ENCODE measurements around the gene FAM234A. TPM values are rescaled to one million over a fixed set of nuclear protein-coding genes. Genes with fewer than 3 reads are reported as not detected.

FAM234A gene
- total RNA-seq, 1 donor from 2014 or later, result 112 TPM

DNA sequence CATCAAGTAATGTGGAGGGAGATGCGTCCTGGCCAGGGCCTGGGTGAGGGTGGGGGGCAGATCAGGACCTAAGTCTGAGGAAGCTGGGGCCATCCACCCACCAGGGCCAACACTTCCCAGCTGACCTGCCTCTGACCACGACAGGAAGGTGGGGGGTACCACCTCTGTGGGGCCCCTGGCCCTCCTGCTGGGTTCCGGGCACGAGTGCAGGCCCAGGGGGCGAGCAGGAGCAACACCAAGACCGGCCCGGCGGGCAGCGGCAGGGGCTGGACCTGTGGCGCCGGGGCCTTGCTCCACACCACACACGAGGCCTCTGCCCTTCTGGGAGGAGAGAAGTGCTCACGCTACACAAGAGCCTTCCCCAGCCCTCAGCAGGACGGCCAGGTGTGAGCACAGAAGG, 61.7 kb downstream of the FAM234A start:
- DNase-seq (ENCODE audit: extremely low read depth, low read depth, low spot score), result no peak

DNA sequence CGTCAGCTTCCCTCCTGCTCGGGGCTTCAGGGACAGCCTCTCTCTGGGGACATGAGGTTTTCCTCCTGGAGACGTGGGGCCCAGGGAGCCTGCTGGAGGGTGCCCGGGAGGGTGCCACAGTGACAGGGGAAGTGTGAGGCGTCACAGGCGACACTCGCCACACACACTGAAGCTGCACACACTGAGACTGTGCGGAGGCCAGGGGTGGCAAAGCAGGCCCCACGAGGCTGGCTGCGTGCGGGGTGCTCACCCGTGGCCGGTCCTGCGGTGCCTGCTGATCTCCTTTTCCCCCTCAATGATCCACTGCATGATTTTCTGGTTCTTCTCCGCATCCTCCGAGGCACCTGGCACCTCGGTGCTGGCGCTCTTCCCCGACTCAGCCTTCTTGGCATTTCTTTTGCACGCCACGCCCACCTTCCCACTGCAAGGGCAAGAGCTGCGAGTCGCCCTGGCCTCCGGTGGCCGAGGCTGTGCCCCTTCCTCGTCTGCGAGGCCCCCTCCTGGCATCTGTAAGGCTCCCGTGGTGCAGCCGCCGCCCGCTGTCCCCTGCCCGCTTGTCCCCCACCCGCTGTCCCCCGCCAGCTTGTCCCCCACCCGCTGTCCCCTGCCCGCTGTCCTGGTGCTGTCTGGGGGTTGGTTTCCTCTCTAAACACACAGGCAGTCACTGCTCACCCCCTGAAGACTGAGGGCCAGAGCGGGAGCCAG, 62.3 kb downstream of the FAM234A start:
- no peak for DNase-seq (ENCODE audit: extremely low read depth, low read depth, low spot score)

DNA sequence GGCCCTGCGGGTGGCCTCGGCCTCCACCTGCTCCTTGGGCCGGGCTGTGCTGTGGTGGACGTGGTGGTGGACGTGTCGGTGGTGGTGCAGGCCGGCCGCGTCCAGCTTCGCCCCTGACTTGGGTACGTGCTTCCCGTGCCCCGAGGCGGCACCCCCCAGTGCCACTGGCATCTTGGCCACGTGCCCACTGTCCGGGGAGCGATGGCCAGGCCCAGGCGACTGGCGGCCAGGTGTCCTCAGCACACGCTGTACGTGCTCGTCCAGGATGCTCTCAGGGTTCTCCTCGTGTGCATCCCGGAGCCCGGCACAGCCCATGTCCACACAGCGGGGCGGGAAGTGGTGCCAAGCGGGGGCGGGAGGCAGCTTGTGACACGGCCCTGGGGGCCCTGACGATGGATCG, 63.2 kb downstream of the FAM234A start:
- no peak for DNase-seq (ENCODE audit: extremely low read depth, low read depth, low spot score)

DNA sequence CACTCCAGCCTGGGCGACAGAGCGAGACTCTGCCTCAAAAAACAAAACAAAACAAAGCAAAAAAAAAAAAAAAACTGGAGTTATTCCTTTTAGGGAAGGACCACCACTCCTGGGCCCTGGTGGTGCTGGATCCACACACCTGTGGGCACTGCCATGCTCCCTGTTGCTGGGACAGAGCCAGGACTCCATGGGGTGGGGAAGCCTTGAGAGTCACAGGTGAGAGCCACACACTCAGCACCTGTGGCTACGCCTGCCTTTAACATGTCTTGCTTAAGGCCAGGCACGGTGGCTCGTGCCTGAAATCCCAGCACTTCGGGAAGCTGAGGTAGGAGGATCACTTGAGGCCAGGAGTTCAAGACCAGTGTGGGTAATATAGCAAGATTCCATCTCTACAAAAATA, 66.6 kb downstream of the FAM234A start:
- DNase-seq (ENCODE audit: extremely low read depth, low read depth, low spot score), result no peak

DNA sequence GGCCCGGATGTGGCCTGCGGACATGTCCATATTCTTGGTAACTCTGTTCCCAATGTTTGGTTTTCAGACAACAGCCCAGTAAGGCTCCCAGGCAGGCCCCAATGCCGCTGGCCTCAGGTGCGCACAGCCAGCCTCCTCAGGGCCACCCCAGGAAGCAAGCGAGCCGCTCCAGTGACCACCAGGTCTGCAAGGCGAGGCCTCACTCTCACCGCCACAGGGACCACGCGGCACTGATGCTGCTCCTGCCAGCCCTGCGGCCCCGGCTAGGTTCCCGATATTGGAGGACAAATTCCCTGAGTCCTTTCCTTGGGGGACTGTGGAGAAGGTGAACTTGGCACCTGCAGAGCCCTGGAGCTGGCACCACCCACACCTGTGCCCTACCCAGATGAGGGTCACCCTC, 67.3 kb downstream of the FAM234A start:
- DNase-seq (ENCODE audit: extremely low read depth, low read depth, low spot score), result no peak

DNA sequence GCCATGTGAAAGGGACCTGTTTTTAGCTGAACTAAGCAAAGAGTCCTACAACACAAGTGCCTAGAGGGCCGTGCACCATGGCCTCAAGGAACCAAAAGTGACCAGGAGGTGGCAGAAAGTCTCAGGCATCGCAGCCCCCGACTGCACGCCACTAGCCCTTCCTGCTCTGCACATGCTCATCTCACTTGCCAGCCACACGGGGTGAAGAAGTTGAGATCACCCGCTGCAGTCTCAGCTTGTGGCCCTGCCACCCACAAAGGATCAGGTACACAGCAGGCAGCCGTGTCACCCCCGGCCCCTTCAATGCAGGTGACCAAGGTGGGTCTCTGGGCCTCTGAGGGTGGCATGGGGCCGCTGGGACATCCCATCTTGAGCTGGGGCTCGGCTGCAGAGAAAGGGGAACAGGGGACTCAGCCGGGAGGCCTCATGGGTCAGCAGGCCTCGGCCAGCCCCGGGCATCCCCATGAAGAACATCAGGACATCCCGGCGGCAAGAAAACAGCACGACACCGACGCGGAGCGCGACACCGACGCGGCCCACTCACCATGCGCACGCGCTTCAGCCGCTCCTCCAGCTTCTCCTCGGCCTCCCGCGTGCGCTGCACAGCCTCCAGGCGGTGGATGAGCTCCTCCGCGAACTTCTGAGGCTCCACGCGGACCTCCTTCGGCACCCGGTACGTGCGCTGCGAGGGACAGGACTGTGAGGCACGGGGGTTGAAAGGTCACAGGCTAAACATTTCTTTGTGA, 69.3 kb downstream of the FAM234A start:
- DNase-seq (ENCODE audit: extremely low read depth, low read depth, low spot score), result no peak

DNA sequence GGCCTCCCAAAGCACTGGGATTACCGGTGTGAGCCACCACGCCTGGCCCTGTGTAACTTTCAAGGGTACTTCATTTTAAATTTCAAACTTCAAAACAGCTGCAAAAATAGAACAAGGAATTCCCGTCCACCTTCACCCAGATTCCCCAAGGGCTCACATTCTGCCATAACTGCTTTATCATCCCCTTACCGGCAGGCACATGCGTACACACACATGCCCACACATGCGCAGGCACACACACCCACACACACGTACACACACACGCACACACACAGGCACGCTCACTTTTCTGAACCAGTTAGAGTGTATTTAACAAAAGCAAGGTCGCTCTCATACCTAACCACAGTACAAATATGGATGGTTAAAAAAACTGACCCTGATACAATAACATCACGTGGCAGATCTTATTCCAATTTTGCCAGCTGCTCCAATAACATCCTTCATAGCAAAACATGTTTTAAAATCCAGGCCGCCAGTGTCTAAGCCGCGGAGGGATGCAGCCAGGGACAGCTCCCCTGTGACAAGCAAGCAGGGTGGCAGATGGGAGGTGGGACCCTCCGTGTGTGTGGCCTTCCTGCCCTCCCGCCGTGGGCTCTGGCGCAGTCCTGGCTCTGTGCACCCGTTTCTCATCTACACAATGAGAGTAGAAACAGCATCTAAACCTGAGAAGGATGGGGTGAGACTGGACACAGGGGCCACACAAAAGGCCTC, 71.5 kb downstream of the FAM234A start:
- no peak for DNase-seq (ENCODE audit: extremely low read depth, low read depth, low spot score)

DNA sequence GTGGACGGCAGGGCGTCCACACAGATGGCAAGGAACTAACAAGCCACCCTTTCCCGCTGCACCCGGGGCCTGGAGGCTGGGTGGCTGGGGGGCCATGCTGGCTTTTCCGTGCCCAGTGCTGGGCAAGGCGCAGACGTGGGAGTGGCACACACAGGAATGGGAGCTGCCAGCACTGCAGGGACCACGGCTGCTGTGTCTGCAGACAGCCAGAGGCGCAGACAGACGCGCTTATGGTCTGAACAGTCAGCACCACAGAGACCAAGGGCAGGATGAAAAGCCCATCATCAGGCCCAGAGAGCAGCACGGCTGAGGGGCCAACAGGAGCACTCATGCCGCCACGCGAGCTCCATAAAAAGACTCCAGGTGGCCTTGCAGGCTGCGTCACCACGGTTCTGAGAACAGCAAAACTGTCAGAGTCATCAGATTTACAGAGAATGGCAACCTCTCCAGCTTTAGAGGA, 72.3 kb downstream of the FAM234A start:
- no peak for DNase-seq (ENCODE audit: extremely low read depth, low read depth, low spot score)

DNA sequence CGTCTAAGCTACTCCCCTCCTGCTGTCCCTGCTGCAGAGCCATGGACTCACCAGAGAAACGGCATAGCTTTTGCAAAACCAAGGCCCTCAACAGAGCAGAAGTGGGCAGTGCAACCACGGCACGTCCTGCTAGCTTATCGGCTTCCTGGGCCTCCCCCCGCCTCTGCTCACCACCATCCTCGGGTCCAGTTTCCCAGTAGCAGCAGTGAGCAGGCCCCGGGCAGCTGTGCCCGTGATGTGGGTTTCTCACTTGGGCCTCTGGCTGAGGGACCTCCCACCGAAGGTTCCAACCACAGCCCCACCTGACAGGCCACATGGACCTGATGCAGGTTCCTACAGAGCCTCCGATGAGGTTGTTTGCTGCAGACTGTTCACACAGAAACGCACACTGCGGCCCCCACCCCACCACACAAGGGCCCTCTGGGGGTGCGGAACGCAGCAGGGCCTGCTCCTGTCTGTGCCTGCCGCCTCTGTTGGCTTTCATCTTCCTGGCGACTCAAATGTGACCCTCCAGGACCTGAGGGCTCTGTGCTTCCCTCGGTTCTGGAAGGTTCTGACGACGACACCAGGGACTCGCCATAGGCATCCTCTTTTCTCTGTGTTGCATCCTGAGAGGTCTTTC, 73.2 kb downstream of the FAM234A start:
- no peak for DNase-seq (ENCODE audit: extremely low read depth, low read depth, low spot score)

DNA sequence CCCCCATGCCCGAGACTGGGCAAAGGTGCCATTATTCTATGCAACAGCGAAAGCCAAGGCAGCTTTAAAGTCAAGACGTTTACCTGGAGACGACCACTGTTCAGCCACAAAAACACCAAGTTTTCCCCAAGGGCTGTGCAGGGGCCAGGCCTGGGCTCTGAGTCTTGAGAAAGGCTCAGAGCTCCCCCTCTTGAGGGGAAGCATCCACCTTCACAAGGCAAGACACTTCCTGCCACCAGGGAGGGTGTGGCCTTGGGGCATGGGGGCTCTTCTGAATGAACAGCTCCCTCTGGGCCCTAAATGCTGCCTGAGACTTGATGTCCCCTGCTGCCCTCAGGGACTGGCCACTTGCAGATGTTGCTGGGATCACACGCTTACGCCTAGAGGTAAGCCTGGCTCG, 74.9 kb downstream of the FAM234A start:
- DNase-seq (ENCODE audit: extremely low read depth, low read depth, low spot score), result no peak

DNA sequence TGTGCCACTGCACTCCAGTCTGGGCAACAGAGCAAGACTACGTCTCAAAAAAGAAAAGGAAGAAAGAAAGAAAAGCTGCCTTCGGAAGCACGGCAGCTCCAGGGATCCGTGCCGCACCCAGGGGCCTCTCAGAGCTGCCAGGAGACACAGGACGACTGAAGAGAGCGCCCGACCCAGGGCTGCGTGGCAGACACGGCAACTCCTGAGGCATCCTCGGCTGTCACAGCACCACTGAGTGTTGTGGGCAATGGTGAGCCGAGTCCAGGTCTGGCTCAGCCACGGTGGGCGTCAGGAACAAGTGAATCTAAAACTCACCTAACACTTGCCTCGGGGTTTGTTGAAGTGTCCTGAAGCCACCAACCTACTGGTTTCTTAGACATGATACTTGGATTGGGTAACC, 77.1 kb downstream of the FAM234A start:
- DNase-seq (ENCODE audit: extremely low read depth, low read depth, low spot score), result no peak

DNA sequence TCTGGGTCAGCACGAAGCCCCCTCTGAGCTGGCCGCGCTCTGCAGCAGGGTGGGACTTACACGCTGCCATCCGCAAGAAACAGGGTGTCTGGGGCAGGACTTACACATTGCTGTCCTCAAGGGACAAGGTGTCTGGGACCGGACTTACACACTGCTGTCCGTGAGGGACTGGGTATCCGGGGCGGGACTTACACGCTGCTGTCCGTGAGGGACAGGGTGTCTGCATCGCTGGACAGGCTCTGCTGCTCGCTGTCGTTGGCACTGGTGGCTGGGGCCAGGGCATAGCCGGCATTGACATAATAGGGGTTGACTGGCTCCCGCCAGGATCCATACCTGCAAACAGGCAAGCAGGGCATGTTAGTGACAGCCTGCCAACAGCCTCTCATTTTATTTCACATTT, 79.7 kb downstream of the FAM234A start:
- DNase-seq (ENCODE audit: extremely low read depth, low read depth, low spot score), result no peak

DNA sequence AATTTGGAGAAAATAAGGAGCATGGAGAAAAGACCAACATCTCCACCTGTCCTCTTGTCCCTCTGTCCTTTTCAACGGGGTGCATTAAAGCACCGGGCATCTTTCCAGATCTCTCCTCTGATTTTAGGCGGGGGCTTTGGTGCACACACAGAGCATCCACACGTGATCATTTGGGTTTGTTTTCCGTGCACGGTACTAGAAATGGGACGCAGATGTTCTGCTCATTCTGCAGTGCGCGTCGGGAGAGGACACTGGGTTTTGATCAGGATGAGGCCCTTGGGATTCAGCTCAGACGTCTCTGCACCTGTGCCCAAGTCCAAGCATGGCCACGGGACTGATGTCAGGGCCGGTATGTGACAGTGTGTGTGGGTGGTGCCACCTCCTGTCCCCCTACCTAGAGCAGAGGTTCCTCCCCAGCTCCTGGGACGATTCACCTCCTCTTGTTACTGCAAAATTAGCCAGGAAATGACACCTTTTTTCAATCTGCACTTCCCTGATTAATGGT, 80.2 kb downstream of the FAM234A start:
- DNase-seq (ENCODE audit: extremely low read depth, low read depth, low spot score), result no peak

Other genes with a start within 250 kb of the FAM234A start
- gene POLR3K, start 181.2 kb upstream of the FAM234A start, total RNA-seq, result 4.8 and 8.5 TPM in 2 replicates
- gene SNRNP25, start 181.0 kb upstream of the FAM234A start, total RNA-seq, result 20.7 and 25.1 TPM in 2 replicates
- 46.6 and 75.5 TPM in 2 replicates for gene RHBDF1, start 162.2 kb upstream of the FAM234A start, total RNA-seq
- 174 and 190 TPM in 2 replicates for gene MPG, start 156.6 kb upstream of the FAM234A start, total RNA-seq
- gene NPRL3, start 96.1 kb upstream of the FAM234A start, total RNA-seq, result 15.1 and 39.6 TPM in 2 replicates
- not detected in 2 replicates for gene HBZ, start 82.2 kb upstream of the FAM234A start, total RNA-seq
- gene HBM, start 68.8 kb upstream of the FAM234A start, total RNA-seq, result not detected in 2 replicates
- not detected in 2 replicates for gene HBA2, start 61.9 kb upstream of the FAM234A start, total RNA-seq
- gene HBA1, start 58.1 kb upstream of the FAM234A start, total RNA-seq, result not detected in 2 replicates
- 3.7 and 4.9 TPM in 2 replicates for gene HBQ1, start 54.4 kb upstream of the FAM234A start, total RNA-seq
- gene LUC7L, start 5.4 kb upstream of the FAM234A start, total RNA-seq, result 45.6 and 85.6 TPM in 2 replicates
- 2.3 and 3.9 TPM in 2 replicates for gene RGS11, start 41.1 kb downstream of the FAM234A start, total RNA-seq
- gene ARHGDIG, start 45.8 kb downstream of the FAM234A start, total RNA-seq, result 0.64 and 4.0 TPM in 2 replicates
- gene PDIA2, start 48.3 kb downstream of the FAM234A start, total RNA-seq, result 0.23 TPM in 1 of 2 replicates, not detected in the other
- 24.0 and 28.5 TPM in 2 replicates for gene AXIN1, start 117.9 kb downstream of the FAM234A start, total RNA-seq
- gene MRPL28, start 135.7 kb downstream of the FAM234A start, total RNA-seq, result 112 and 144 TPM in 2 replicates
- gene PGAP6, start 147.2 kb downstream of the FAM234A start, total RNA-seq, result 162 and 197 TPM in 2 replicates
- 147 and 203 TPM in 2 replicates for gene NME4, start 162.4 kb downstream of the FAM234A start, total RNA-seq
- gene DECR2, start 167.1 kb downstream of the FAM234A start, total RNA-seq, result 29.1 and 35.9 TPM in 2 replicates
- 41.2 and 53.8 TPM in 2 replicates for gene RAB11FIP3, start 190.8 kb downstream of the FAM234A start, total RNA-seq

All from glomerular endothelial cell (primary cell).